ENCODE measurements around the gene HCN2. TPM values are rescaled to one million over a fixed set of nuclear protein-coding genes. Genes with fewer than 3 reads are reported as not detected.

The HCN2 gene
- total RNA-seq, 1 experiment from 2014 or later: 3.9 TPM

DNA sequence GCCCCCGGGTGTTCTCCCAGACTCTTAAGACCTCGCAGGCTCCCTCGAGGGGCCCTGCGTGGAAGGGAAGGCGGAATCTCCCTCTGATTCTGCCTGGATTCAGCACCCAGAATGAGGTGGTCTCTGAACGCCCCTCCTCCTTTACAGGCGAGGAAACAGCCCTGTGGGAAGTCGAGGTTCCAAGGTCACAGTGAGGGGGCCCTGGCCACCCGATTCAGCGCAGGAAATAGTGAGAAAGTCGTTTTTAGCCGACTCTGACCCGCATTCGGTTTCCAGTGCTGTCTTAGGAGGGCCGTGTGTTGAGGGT is 16.2 kb upstream of the HCN2 start:
- Mint-ChIP-seq H3K4me1 (ENCODE audit: low read depth, unreplicated experiment) (peaks cover 13% of the 10 kb centered on the region), H3K4me3 (ENCODE audit: unreplicated experiment) (peak overlapping the region; percentile 98), H3K9me3 (ENCODE audit: unreplicated experiment) (no peaks in the 10 kb centered on the region), H3K27me3 (ENCODE audit: insufficient read depth, unreplicated experiment) (no peaks in the 10 kb centered on the region), H3K27ac (ENCODE audit: unreplicated experiment) (peak overlapping the region; percentile 100), H3K36me3 (ENCODE audit: insufficient read depth, unreplicated experiment) (peaks cover 65% of the 10 kb centered on the region)
- TF ChIP-seq, protein P1, sequence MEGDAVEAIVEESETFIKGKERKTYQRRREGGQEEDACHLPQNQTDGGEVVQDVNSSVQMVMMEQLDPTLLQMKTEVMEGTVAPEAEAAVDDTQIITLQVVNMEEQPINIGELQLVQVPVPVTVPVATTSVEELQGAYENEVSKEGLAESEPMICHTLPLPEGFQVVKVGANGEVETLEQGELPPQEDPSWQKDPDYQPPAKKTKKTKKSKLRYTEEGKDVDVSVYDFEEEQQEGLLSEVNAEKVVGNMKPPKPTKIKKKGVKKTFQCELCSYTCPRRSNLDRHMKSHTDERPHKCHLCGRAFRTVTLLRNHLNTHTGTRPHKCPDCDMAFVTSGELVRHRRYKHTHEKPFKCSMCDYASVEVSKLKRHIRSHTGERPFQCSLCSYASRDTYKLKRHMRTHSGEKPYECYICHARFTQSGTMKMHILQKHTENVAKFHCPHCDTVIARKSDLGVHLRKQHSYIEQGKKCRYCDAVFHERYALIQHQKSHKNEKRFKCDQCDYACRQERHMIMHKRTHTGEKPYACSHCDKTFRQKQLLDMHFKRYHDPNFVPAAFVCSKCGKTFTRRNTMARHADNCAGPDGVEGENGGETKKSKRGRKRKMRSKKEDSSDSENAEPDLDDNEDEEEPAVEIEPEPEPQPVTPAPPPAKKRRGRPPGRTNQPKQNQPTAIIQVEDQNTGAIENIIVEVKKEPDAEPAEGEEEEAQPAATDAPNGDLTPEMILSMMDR (IDR thresholded peaks at IDR 0.05; ENCODE audit: insufficient read depth in 1 of 2, low read depth in 1 of 2, low read length in 1 of 2, severe bottlenecking in 1 of 2, unreplicated experiment in 1 of 2): no peak
- POLR2A ChIA-PET: no interaction called here
- DNase-seq: no peak
- Histone ChIP-seq H3K9me3 (no peaks in the 10 kb centered on the region), H3K4me3 (ENCODE audit: low read depth, low read length) (peak overlapping the region; percentile 50), H3K4me1 (peaks cover 19% of the 10 kb centered on the region), H3K27me3 (replicated peaks; ENCODE audit: control insufficient read depth, insufficient read depth, low read length) (no peaks in the 10 kb centered on the region), H3K36me3 (ENCODE audit: control insufficient read depth, insufficient read depth, low read length) (no peaks in the 10 kb centered on the region; the same call in 1 of the 2 replicates)
- intact Hi-C loops (cut with micrococcal nuclease; ENCODE audit: unreplicated experiment): loop anchor here (2.0 to 5.0 kb wide), 2 partner anchors 41 to 59 kb away; partner anchors contain the start of genes CDC34 and POLRMT
- BruUV-seq (replicated peaks): no TSS peak
- CTCF ChIA-PET: no interaction called here

DNA sequence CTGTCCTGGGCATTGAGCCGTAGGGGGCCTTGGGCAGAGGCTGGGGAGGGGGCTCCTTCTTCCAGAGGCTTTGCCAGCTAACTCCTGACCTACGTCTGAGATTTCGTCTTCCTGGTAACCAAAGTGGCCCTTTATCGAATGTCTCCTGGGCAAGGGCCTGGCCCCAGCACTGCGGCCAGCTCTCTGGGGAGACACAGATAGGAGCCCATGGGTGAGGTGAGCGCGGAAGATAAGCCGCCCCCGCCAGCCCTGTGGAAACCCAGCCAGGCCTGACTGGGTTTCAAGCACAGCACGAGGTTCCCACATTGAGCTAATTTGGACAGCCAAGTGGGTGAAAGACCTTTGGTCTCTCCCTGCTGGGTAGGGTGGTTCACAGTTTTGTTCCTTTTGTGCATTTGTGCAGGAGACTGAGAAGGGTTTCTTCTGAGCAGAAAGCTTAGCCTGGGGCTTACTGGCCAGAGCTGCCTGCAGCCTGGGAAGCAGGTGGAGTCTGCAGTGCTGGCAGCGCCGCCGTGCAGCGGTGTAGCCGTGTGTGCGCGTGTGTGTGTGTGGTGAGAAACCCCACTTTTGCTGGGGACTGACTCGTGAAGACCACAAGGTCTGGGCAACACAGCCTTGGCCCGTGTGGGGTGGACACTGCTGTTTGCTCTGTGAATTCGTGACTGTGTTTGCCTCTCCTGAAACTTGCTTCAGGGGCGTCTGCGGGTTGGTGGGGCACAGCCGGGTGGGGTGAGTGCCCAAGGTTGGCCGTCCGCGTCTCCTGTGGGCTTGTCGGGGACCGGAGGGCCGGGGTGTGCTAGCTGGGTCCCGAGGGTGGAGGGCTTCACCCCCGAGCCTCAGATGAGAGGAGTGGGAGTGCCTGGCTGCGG is 14.8 kb upstream of the HCN2 start:
- H3K4me1 ChIP-seq: peaks cover 18% of the 10 kb centered on the region
- ChIA-PET CTCF (interaction anchor here (0.6 kb wide), 1 partner anchor 190 kb away, joined by 3 read pairs; no protein-coding TSS in a partner anchor), POLR2A (interaction anchor here (0.6 to 0.7 kb wide), 2 partner anchors 9 to 178 kb away, joined by 5 to 6 read pairs; no protein-coding TSS in a partner anchor)
- TF ChIP-seq, protein P1 (IDR thresholded peaks at IDR 0.05; ENCODE audit: insufficient read depth in 1 of 2, low read depth in 1 of 2, low read length in 1 of 2, severe bottlenecking in 1 of 2, unreplicated experiment in 1 of 2): no peak
- Mint-ChIP-seq H3K9me3 (ENCODE audit: unreplicated experiment) (no peaks in the 10 kb centered on the region), H3K27ac (ENCODE audit: unreplicated experiment) (peak overlapping the region; percentile 61), H3K27me3 (ENCODE audit: insufficient read depth, unreplicated experiment) (no peaks in the 10 kb centered on the region), H3K4me3 (ENCODE audit: unreplicated experiment) (peak overlapping the region; percentile 53), H3K36me3 (ENCODE audit: insufficient read depth, unreplicated experiment) (peaks cover 65% of the 10 kb centered on the region), H3K4me1 (ENCODE audit: low read depth, unreplicated experiment) (peaks cover 13% of the 10 kb centered on the region)
- no peak for DNase-seq
- no peak overlapping the region for H3K4me3 ChIP-seq (ENCODE audit: low read depth, low read length)
- intact Hi-C loops (cut with micrococcal nuclease; ENCODE audit: unreplicated experiment): loop anchor here (5.0 kb wide), 1 partner anchor 43 kb away; the partner anchor contains the start of gene CDC34
- no peaks in the 10 kb centered on the region; the same call in 1 of the 2 replicates for H3K36me3 ChIP-seq (ENCODE audit: control insufficient read depth, insufficient read depth, low read length)
- no TSS peak for BruUV-seq (replicated peaks)
- no peaks in the 10 kb centered on the region for H3K27me3 ChIP-seq (replicated peaks; ENCODE audit: control insufficient read depth, insufficient read depth, low read length)
- H3K9me3 ChIP-seq: no peaks in the 10 kb centered on the region

DNA sequence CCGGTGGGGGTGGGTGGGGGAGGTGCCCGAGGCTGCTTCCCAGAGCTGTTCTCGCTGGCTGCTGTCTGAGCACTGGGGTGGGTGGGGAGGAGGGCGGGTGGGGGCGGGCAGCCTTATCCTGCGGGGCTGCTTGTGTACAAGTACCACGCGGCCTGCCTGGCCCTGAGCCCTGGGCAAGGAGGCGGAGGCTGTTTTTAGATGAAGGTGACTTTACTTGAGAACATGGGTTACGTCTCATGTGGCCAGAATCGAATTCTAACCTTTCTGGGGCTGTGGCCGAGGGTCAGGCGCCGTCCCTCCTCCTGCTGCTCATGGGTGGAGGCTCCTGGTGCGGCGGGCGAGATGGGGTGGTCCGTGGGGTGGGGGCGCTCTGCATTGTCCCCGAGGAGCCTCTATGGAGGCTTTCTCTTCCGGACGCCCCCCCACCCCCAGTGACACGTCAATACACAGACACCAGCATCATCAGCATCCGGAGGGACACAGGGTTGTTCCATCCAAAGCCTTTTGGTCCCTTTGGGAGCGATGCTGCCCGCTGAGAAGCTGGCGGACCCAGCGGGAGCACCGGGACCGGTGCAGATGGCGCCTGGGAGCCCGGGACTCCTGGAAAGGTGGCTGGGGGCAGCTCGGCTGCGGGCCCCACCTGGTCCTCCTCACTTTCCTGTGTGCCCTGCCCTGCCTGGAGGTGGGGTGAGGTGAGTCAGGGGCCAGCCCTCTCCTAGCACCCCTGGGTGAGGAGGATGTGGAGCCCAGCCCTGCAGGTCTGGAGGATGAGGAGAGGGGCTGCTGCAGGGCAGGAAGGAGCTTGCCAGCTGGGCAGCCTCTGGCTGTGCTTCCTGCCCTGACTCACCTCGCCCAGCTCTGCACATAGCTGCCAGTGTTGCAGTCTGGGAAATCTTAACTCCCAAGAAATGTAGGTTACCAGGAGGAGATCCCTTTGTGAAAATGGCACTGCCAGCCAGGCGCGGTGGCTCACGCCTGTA is 13.9 kb upstream of the HCN2 start:
- Mint-ChIP-seq H3K27ac (ENCODE audit: unreplicated experiment) (no peak overlapping the region), H3K9me3 (ENCODE audit: unreplicated experiment) (no peaks in the 10 kb centered on the region), H3K36me3 (ENCODE audit: insufficient read depth, unreplicated experiment) (peaks cover 64% of the 10 kb centered on the region), H3K4me3 (ENCODE audit: unreplicated experiment) (no peak overlapping the region), H3K4me1 (ENCODE audit: low read depth, unreplicated experiment) (peaks cover 12% of the 10 kb centered on the region), H3K27me3 (ENCODE audit: insufficient read depth, unreplicated experiment) (no peaks in the 10 kb centered on the region)
- Histone ChIP-seq H3K27me3 (replicated peaks; ENCODE audit: control insufficient read depth, insufficient read depth, low read length) (no peaks in the 10 kb centered on the region), H3K4me1 (peaks cover 14% of the 10 kb centered on the region), H3K9me3 (no peaks in the 10 kb centered on the region), H3K36me3 (ENCODE audit: control insufficient read depth, insufficient read depth, low read length) (no peaks in the 10 kb centered on the region; the same call in 1 of the 2 replicates), H3K4me3 (ENCODE audit: low read depth, low read length) (no peak overlapping the region)
- TF ChIP-seq, protein P1 (IDR thresholded peaks at IDR 0.05; ENCODE audit: insufficient read depth in 1 of 2, low read depth in 1 of 2, low read length in 1 of 2, severe bottlenecking in 1 of 2, unreplicated experiment in 1 of 2): no peak
- CTCF ChIA-PET: no interaction called here
- POLR2A ChIA-PET: interaction anchor here (0.7 kb wide), 1 partner anchor 10 kb away, joined by 6 read pairs; no protein-coding TSS in a partner anchor
- DNase-seq: no peak
- intact Hi-C loops (cut with micrococcal nuclease; ENCODE audit: unreplicated experiment): no loop called here
- no TSS peak for BruUV-seq (replicated peaks)

All from Caco-2 (cell line).